GM12878 (cell line): ENCODE data around the gene MCF2L2. TPM values are rescaled to one million over a fixed set of nuclear protein-coding genes. Genes with fewer than 3 reads are reported as not detected.

ENCODE experiments used
- ATAC-seq: fragments of 200-7000 bp; cut with Tn5 transposase; 3 replicates; pipeline ENCODE4 v1.9.1; 2020; ENCODE audit warnings: mild to moderate bottlenecking, moderate library complexity
- BruUV-seq: library from RNA; stranded (reverse); fragments of 400-500 nt; replicated peaks from 2 replicates; lab custom pipeline; 2021; lab: Mats Ljungman, UMichigan
- CTCF ChIA-PET: fragments of 300-600 bp; sonication (Branson Sonifier 250); formaldehyde crosslinking; extraction: SDS; loops from one replicate; lab custom pipeline; 2021; ENCODE audit warnings: inconsistent platforms; lab: Yijun Ruan, JAX
- POLR2A ChIA-PET: fragments of 350-600 bp; formaldehyde crosslinking; extraction: SDS; loops from one replicate; lab custom pipeline; 2021; ENCODE audit warnings: inconsistent platforms; lab: Charles Lee
- RAD21 ChIA-PET: fragments of 300-600 bp; sonication (Branson Sonifier 250); formaldehyde crosslinking; loops from one replicate; lab custom pipeline; 2023; ENCODE audit warnings: antibody characterized with exemption; ENCODE audit not compliant: unreplicated experiment; lab: Charles Lee
- SMC1A ChIA-PET: fragments of 300-600 bp; sonication (Branson Sonifier 250); formaldehyde crosslinking; loops from one replicate; lab custom pipeline; 2023; ENCODE audit not compliant: unreplicated experiment, uncharacterized antibody; lab: Charles Lee
- DNase-seq: peaks from one replicate; pipeline ENCODE4 v3.0.0-alpha.2; 2011; ENCODE audit warnings: low read depth, low spot score
- FAIRE-seq: peaks from 3 replicates; lab custom pipeline; 2011; peaks lifted over from hg19 to GRCh38; lab: Jason Lieb, UNC
- H2AFZ ChIP-seq: 2 replicates; pipeline ENCODE4 v1.6.0; 2011; ENCODE audit warnings: low read depth, low read length, control low read depth; ENCODE audit not compliant: control insufficient read depth
- H3K27ac ChIP-seq: 2 replicates; pipeline ENCODE4 v1.5.1; 2011; ENCODE audit warnings: control low read depth; ENCODE audit not compliant: control insufficient read depth, insufficient read depth
- H3K27me3 ChIP-seq, 2 experiments: replicated peaks in 1 of 2; 2 replicates each; pipeline versions ENCODE4 v1.6.0 to v1.6.1; 2011; ENCODE audit warnings: low read length in 1 of 2; ENCODE audit not compliant: control insufficient read depth in 2 of 2, insufficient read depth in 2 of 2
- H3K36me3 ChIP-seq, 2 experiments: 2 replicates each; pipeline ENCODE4 v1.5.1; 2011; ENCODE audit warnings: low read length in 1 of 2; ENCODE audit not compliant: control insufficient read depth in 2 of 2, insufficient read depth in 2 of 2
- H3K4me1 ChIP-seq: 2 replicates; pipeline ENCODE4 v1.6.1; 2011; ENCODE audit warnings: mild to moderate bottlenecking, low read length, moderate library complexity, mixed read lengths; ENCODE audit not compliant: control insufficient read depth, insufficient read depth
- H3K4me2 ChIP-seq: 2 replicates; pipeline ENCODE4 v1.6.0; 2011; ENCODE audit warnings: control low read depth; ENCODE audit not compliant: control insufficient read depth, insufficient read depth
- H3K4me3 ChIP-seq: fragments of 200-600 bp; sonication (generic); 2 replicates; pipeline ENCODE4 v1.5.1; 2016
- H3K79me2 ChIP-seq: 2 replicates; pipeline ENCODE4 v1.6.0; 2011; ENCODE audit warnings: low read length; ENCODE audit not compliant: control insufficient read depth, insufficient read depth
- H3K9ac ChIP-seq: 2 replicates; pipeline ENCODE4 v1.8.0; 2011; ENCODE audit warnings: low read length, control low read depth, mixed read lengths; ENCODE audit not compliant: control insufficient read depth, insufficient read depth
- H3K9me3 ChIP-seq: replicated peaks from 3 replicates; pipeline ENCODE4 v1.5.1; 2011; ENCODE audit warnings: mild to moderate bottlenecking, low read length; ENCODE audit not compliant: control insufficient read depth, insufficient read depth
- H4K20me1 ChIP-seq: 2 replicates; pipeline ENCODE4 v1.6.0; 2011; ENCODE audit not compliant: control insufficient read depth, insufficient read depth
- BCL11A ChIP-seq: IDR thresholded peaks from 2 replicates; pipeline ENCODE4 v1.6.1; 2011; ENCODE audit warnings: low read depth, low read length
- DPF2 ChIP-seq: fragments of 450-650 bp; IDR thresholded peaks from 2 replicates; pipeline ENCODE4 v1.6.1; 2017; ENCODE audit warnings: mild to moderate bottlenecking
- FOXK2 ChIP-seq: fragments of 450-650 bp; IDR thresholded peaks from 2 replicates; pipeline ENCODE4 v1.6.1; 2017; ENCODE audit warnings: mild to moderate bottlenecking, moderate library complexity
- HSF1 ChIP-seq: fragments of 150-350 bp; IDR thresholded peaks from 2 replicates; pipeline ENCODE4 v1.6.1; 2014; ENCODE audit warnings: mild to moderate bottlenecking, low read depth, low read length
- POLR2A ChIP-seq: IDR thresholded peaks from 2 replicates; pipeline ENCODE4 v1.6.1; 2011; ENCODE audit warnings: low read depth, mild to moderate bottlenecking, low read length
- POLR2AphosphoS5 ChIP-seq: IDR thresholded peaks from 2 replicates; pipeline ENCODE4 v1.6.1; 2011; ENCODE audit warnings: mild to moderate bottlenecking, low read length, inconsistent platforms
- RCOR1 ChIP-seq: conservative IDR thresholded peaks from 2 replicates; pipeline ENCODE4 v1.6.1; 2012; ENCODE audit warnings: low read depth, low read length, improper control_type of control experiment
- RFX5 ChIP-seq: IDR thresholded peaks from 2 replicates; pipeline ENCODE4 v1.6.1; 2011; ENCODE audit warnings: low read depth, low read length, improper control_type of control experiment
- SMAD1 ChIP-seq: fragments of 450-650 bp; IDR thresholded peaks from 2 replicates; pipeline ENCODE4 v1.6.1; 2018; ENCODE audit warnings: mild to moderate bottlenecking, low read depth; ENCODE audit not compliant: partially characterized antibody
- USF2 ChIP-seq: IDR thresholded peaks from 2 replicates; pipeline ENCODE4 v1.6.1; 2011; ENCODE audit warnings: low read depth, low read length, improper control_type of control experiment, borderline replicate concordance
- ZBTB4 ChIP-seq: fragments of 450-650 bp; formaldehyde crosslinking; IDR thresholded peaks from 2 replicates; pipeline ENCODE4 v1.4.0; 2022; ENCODE audit warnings: mild to moderate bottlenecking, moderate library complexity
- WGBS: methylation state at CpG from one replicate; pipeline ENCODE4 v1.1.6; 2016; ENCODE audit warnings: low lambda C conversion rate; ENCODE audit not compliant: insufficient replicate concordance, insufficient coverage; ENCODE audit errors: missing lambda C conversion rate; 5-methylcytosine and 5-hydroxymethylcytosine counted together
- in situ Hi-C: fragments of 300-500 bp; cut with MboI; formaldehyde crosslinking; loops from 9 replicates; pipeline ENCODE4 v1.14.3; 2018; ENCODE audit warnings: mixed read lengths
- intact Hi-C: fragments of 100-400 bp; cut with micrococcal nuclease; formaldehyde crosslinking; loops from one replicate; pipeline ENCODE4 v1.14.2; 2022; ENCODE audit not compliant: unreplicated experiment
- polyA plus RNA-seq, 11 experiments: library from polyadenylated mRNA; depleted of rRNA in 4 of 11; unstranded in 6 of 11; stranded (reverse) in 5 of 11; fragments of >200 nt; fragmentation: Nextera tagmentation in 4 of 11; fragmentation: Illumina TruSeq in 1 of 11; extraction: Ambion mirVana in 4 of 11; extraction: Trizol in 1 of 11; gene quantifications; 1 replicate in 1 of 11; 2 replicates in 10 of 11; pipeline versions ENCODE4 v1.2.1 to v1.2.3, GENCODE V29; 2011 to 2016; ENCODE audit warnings: inconsistent platforms in 2 of 11, missing spikeins in 2 of 11, low read depth in 1 of 11
- total RNA-seq, 4 experiments: library from RNA; depleted of rRNA in 3 of 4; stranded (reverse); fragments of >200 nt in 3 of 4; fragmentation: Illumina TruSeq in 1 of 4; extraction: Trizol in 1 of 4; gene quantifications; 2 replicates each; pipeline versions ENCODE4 v1.2.1 to v1.2.3, GENCODE V29; 2013 to 2021

The MCF2L2 gene
- total and polyA plus RNA-seq, 10 of the 15 experiments (the other 5 are each of a cell fraction or from before 2014, with no cell fraction given) = 0.37 to 2.8 (median 1.4) TPM

- ChIA-PET RAD21 (interaction anchor here (1.8 kb wide), 1 partner anchor 162 kb away, joined by 4 read pairs; no protein-coding TSS in a partner anchor), CTCF (interaction anchor here (0.9 to 1.6 kb wide), 5 partner anchors 38 to 162 kb away, joined by 3 to 5 read pairs (median 3); no protein-coding TSS in a partner anchor), SMC1A (interaction anchor here (1.0 to 1.7 kb wide), 4 partner anchors 9 to 162 kb away, joined by 3 to 4 read pairs (median 4); no protein-coding TSS in a partner anchor), POLR2A (interaction anchor here (0.6 kb wide), 1 partner anchor 41 kb away, joined by 3 read pairs; no protein-coding TSS in a partner anchor)
- H3K9me3 ChIP-seq = no peaks in the 10 kb centered on the region
- H3K27me3 ChIP-seq = 0 out of 4 replicates have a peak, but pooled peaks cover 0 to 3% of the 10 kb centered on the region in 2 experiments
- H3K36me3 ChIP-seq = no peaks in the 10 kb centered on the region
- no TSS peak for BruUV-seq
- intact Hi-C loops (no loop called here), in situ Hi-C loops (no loop called here)
- no peak overlapping the region for H2AFZ ChIP-seq
- DNase-seq = no peak
- H3K79me2 ChIP-seq = no peaks in the 10 kb centered on the region
- H3K27ac ChIP-seq = no peak overlapping the region
- H3K4me3 ChIP-seq = no peak overlapping the region
- FAIRE-seq = no peak
- no peak for TF ChIP-seq RFX5
- H3K9ac ChIP-seq = no peak overlapping the region
- no peak overlapping the region for H3K4me2 ChIP-seq
- WGBS = 56% methylated on average over 5 of the region's 5 CpGs
- H4K20me1 ChIP-seq = no peaks in the 10 kb centered on the region
- H3K4me1 ChIP-seq = no peaks in the 10 kb centered on the region
- ATAC-seq = no peak
These were observed 207.6 kb downstream of the MCF2L2 start for GRCh38 chr3:183220828-183221227.

DNA sequence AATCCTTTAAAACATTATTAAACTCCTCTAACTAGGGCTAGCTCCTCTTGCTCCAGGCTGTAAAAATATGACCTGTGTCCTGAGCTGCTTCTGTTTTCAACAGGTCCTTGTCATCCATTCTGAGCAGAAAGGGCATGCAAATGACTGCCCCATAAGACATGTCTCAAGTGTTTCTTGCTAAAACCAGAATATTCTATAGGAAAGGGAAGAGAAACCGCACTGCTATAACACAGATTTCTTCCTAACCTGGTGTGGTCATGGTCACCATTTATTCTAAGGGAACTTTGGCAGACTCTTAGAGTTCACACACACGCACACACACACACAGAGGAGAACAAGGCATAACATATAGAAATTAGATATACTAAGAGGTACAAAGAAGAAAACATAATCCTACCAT lies 209.6 kb downstream of the MCF2L2 start:
- Histone ChIP-seq H3K9me3 (no peaks in the 10 kb centered on the region), H3K9ac (no peak overlapping the region), H3K79me2 (no peaks in the 10 kb centered on the region), H3K4me1 (no peaks in the 10 kb centered on the region), H2AFZ (no peak overlapping the region), H3K4me3 (no peak overlapping the region), H3K4me2 (no peak overlapping the region), H4K20me1 (no peaks in the 10 kb centered on the region), H3K36me3 (no peaks in the 10 kb centered on the region), H3K27ac (no peak overlapping the region), H3K27me3 (no peaks in the 10 kb centered on the region)
- no TSS peak for BruUV-seq
- POLR2A ChIA-PET = no interaction called here
- RAD21 ChIA-PET = interaction anchor here (0.9 kb wide), 1 partner anchor 33 kb away, joined by 4 read pairs; no protein-coding TSS in a partner anchor
- CTCF ChIA-PET = interaction anchor here (1.2 kb wide), 1 partner anchor 30 kb away, joined by 3 read pairs; no protein-coding TSS in a partner anchor
- no peak for DNase-seq
- TF ChIP-seq DPF2 (no peak), FOXK2 (no peak), HSF1 (no peak), POLR2A (no peak), POLR2AphosphoS5 (no peak), ZBTB4 (CRISPR knock-in tag) (no peak), RCOR1 (no peak), USF2 (no peak), BCL11A (no peak), SMAD1 (no peak)
- WGBS = 46% methylated on average over 2 of the region's 2 CpGs
- in situ Hi-C loops (no loop called here), intact Hi-C loops (no loop called here)
- ATAC-seq = no peak; the same call in 2 of the 3 replicates
- SMC1A ChIA-PET = interaction anchor here (1.2 kb wide), 1 partner anchor 162 kb away, joined by 3 read pairs; no protein-coding TSS in a partner anchor
- no peak for FAIRE-seq
